CD14-positive monocyte (primary cell): ENCODE measurements around the gene SUB1. TPM values are rescaled to one million over a fixed set of nuclear protein-coding genes. Genes with fewer than 3 reads are reported as not detected.

ENCODE experiments used
- DNase-seq, 3 donors: peaks; one replicate each; pipeline ENCODE4 v3.0.0-alpha.2; 2011 to 2022
- H2AFZ ChIP-seq: 2 replicates; pipeline ENCODE4 v1.6.0; 2012; ENCODE audit warnings: mild to moderate bottlenecking, low read depth, low read length, inconsistent platforms; ENCODE audit not compliant: insufficient read depth, poor library complexity, severe bottlenecking
- H3K27ac ChIP-seq, 2 donors: 1 replicate in 1 of 2; 2 replicates in 1 of 2; pipeline ENCODE4 v1.5.1; 2012 to 2013; ENCODE audit warnings: low read length in 2 of 2, control low read depth in 1 of 2, inconsistent platforms in 1 of 2, low read depth in 1 of 2, mild to moderate bottlenecking in 1 of 2
- H3K27me3 ChIP-seq, 2 donors: one replicate each; pipeline versions ENCODE4 v1.6.0 to v1.6.1; 2011 to 2013; ENCODE audit warnings: low read length in 2 of 2; ENCODE audit not compliant: control insufficient read depth in 2 of 2, insufficient read depth in 2 of 2
- H3K36me3 ChIP-seq, 2 donors: replicated peaks in 1 of 2; 1 replicate in 1 of 2; 2 replicates in 1 of 2; pipeline versions ENCODE4 v1.5.1 to v1.6.1; 2012 to 2013; ENCODE audit warnings: low read length in 2 of 2, control low read depth in 1 of 2, inconsistent platforms in 1 of 2, mild to moderate bottlenecking in 1 of 2; ENCODE audit not compliant: insufficient read depth in 2 of 2, control insufficient read depth in 1 of 2
- H3K4me1 ChIP-seq, 2 donors: 1 replicate in 1 of 2; 2 replicates in 1 of 2; pipeline versions ENCODE4 v1.5.1 to v1.6.1; 2012 to 2013; ENCODE audit warnings: low read length in 2 of 2, control low read depth in 1 of 2, inconsistent platforms in 1 of 2, mild to moderate bottlenecking in 1 of 2, moderate library complexity in 1 of 2; ENCODE audit not compliant: insufficient read depth in 2 of 2, control insufficient read depth in 1 of 2
- H3K4me2 ChIP-seq: replicated peaks from 2 replicates; pipeline ENCODE3; 2012; ENCODE audit warnings: low read length, moderate library complexity, mild to moderate bottlenecking; ENCODE audit not compliant: poor library complexity, severe bottlenecking; ENCODE audit errors: extremely low read depth
- H3K4me3 ChIP-seq, 3 experiments: fragments of 200-600 bp in 1 of 3; sonication (generic) in 1 of 3; replicated peaks in 1 of 3; 1 replicate in 2 of 3; 2 replicates in 1 of 3; pipeline ENCODE4 v1.5.1; 2011 to 2013; ENCODE audit warnings: low read length in 3 of 3, mild to moderate bottlenecking in 3 of 3, control low read depth in 2 of 3, low read depth in 2 of 3, inconsistent platforms in 1 of 3, moderate library complexity in 1 of 3
- H3K79me2 ChIP-seq: 2 replicates; pipeline ENCODE4 v1.6.0; 2012; ENCODE audit warnings: mild to moderate bottlenecking, control low read depth, inconsistent platforms, low read length, moderate library complexity; ENCODE audit not compliant: insufficient read depth
- H3K9ac ChIP-seq: 2 replicates; pipeline ENCODE4 v1.6.0; 2017; ENCODE audit warnings: low read length, mild to moderate bottlenecking; ENCODE audit not compliant: insufficient read depth, poor library complexity, severe bottlenecking
- H3K9me3 ChIP-seq, 2 donors: replicated peaks in 1 of 2; 1 replicate in 1 of 2; 2 replicates in 1 of 2; pipeline versions ENCODE4 v1.5.1 to v1.6.1; 2012 to 2013; ENCODE audit warnings: low read length in 2 of 2, control low read depth in 1 of 2; ENCODE audit not compliant: control insufficient read depth in 1 of 2, insufficient read depth in 1 of 2
- H4K20me1 ChIP-seq: 2 replicates; pipeline ENCODE4 v1.6.0; 2012; ENCODE audit warnings: mild to moderate bottlenecking, low read length, control low read depth, moderate library complexity; ENCODE audit not compliant: insufficient read depth
- H3K27ac Mint-ChIP-seq, 7 donors: one replicate each; pipeline ENCODE4 v1.8.0; 2020; ENCODE audit warnings: mild to moderate bottlenecking in 7 of 7, mixed read lengths in 7 of 7, moderate library complexity in 6 of 7, inconsistent platforms in 2 of 7
- H3K27me3 Mint-ChIP-seq, 3 donors: one replicate each; pipeline ENCODE4 v1.8.0; 2021 to 2022; ENCODE audit warnings: low read depth in 3 of 3, mild to moderate bottlenecking in 3 of 3, mixed read lengths in 3 of 3, moderate library complexity in 3 of 3, inconsistent platforms in 1 of 3
- H3K36me3 Mint-ChIP-seq, 2 donors: one replicate each; pipeline ENCODE4 v1.8.0; 2020; ENCODE audit warnings: mixed read lengths in 2 of 2, inconsistent platforms in 1 of 2, mild to moderate bottlenecking in 1 of 2
- H3K4me1 Mint-ChIP-seq: one replicate; pipeline ENCODE4 v1.8.0; 2020; ENCODE audit warnings: mild to moderate bottlenecking, mixed read lengths
- H3K4me3 Mint-ChIP-seq, 2 donors: one replicate each; pipeline ENCODE4 v1.8.0; 2020; ENCODE audit warnings: mild to moderate bottlenecking in 2 of 2, mixed read lengths in 2 of 2, moderate library complexity in 1 of 2
- H3K9me3 Mint-ChIP-seq, 7 donors: one replicate each; pipeline ENCODE4 v1.8.0; 2020 to 2022; ENCODE audit warnings: mixed read lengths in 7 of 7, mild to moderate bottlenecking in 6 of 7, moderate library complexity in 6 of 7, inconsistent platforms in 2 of 7
- intact Hi-C, 2 donors: fragments of 100-400 bp; cut with micrococcal nuclease; formaldehyde crosslinking; loops; one replicate each; pipeline versions ENCODE4 v1.15.0 to v1.15.1; 2023
- polyA plus RNA-seq, 3 donors: library from polyadenylated mRNA; depleted of rRNA in 1 of 3; unstranded in 2 of 3; stranded (reverse) in 1 of 3; fragments of 300-500 nt in 2 of 3; fragments of >200 nt in 1 of 3; fragmentation: Illumina TruSeq in 2 of 3; gene quantifications; 1 replicate in 2 of 3; 2 replicates in 1 of 3; pipeline ENCODE4 v1.2.3, GENCODE V29; 2012 to 2021
- TF ChIP-seq, protein P1 (sequence below): fragments of 200-600 bp; IDR thresholded peaks from one replicate; pipeline ENCODE4 v1.8.0; 2022; ENCODE audit warnings: antibody characterized with exemption, mild to moderate bottlenecking

The SUB1 gene
- polyA plus RNA-seq, 3 donors, result 74.3 to 454 (median 399) TPM

- TF ChIP-seq, protein P1, sequence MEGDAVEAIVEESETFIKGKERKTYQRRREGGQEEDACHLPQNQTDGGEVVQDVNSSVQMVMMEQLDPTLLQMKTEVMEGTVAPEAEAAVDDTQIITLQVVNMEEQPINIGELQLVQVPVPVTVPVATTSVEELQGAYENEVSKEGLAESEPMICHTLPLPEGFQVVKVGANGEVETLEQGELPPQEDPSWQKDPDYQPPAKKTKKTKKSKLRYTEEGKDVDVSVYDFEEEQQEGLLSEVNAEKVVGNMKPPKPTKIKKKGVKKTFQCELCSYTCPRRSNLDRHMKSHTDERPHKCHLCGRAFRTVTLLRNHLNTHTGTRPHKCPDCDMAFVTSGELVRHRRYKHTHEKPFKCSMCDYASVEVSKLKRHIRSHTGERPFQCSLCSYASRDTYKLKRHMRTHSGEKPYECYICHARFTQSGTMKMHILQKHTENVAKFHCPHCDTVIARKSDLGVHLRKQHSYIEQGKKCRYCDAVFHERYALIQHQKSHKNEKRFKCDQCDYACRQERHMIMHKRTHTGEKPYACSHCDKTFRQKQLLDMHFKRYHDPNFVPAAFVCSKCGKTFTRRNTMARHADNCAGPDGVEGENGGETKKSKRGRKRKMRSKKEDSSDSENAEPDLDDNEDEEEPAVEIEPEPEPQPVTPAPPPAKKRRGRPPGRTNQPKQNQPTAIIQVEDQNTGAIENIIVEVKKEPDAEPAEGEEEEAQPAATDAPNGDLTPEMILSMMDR, result no peak
- Histone ChIP-seq H3K4me2 (no peak overlapping the region), H2AFZ (no peak overlapping the region), H3K27ac (no peak overlapping the region), H3K4me1 (peaks cover 3 to 4% of the 10 kb centered on the region in 2 donors), H3K36me3 (no peaks in the 10 kb centered on the region), H4K20me1 (no peaks in the 10 kb centered on the region), H3K9me3 (no peaks in the 10 kb centered on the region), H3K79me2 (no peaks in the 10 kb centered on the region), H3K27me3 (no peaks in the 10 kb centered on the region), H3K9ac (no peak overlapping the region), H3K4me3 (no peak overlapping the region)
- Mint-ChIP-seq H3K27ac (no peak overlapping the region), H3K9me3 (no peaks in the 10 kb centered on the region), H3K27me3 (peaks cover 1 to 4% (median 2%) of the 10 kb centered on the region in 3 donors), H3K4me3 (no peak overlapping the region), H3K36me3 (no peaks in the 10 kb centered on the region), H3K4me1 (peaks cover 5% of the 10 kb centered on the region)
- DNase-seq, result no peak
- intact Hi-C loops, result no loop called here
Measured at GRCh38 chr5:32559411-32559810, 25.9 kb upstream of the SUB1 start.

- Histone ChIP-seq H3K4me2 (no peak overlapping the region), H3K4me3 (no peak overlapping the region), H3K27me3 (no peaks in the 10 kb centered on the region), H4K20me1 (no peaks in the 10 kb centered on the region), H3K27ac (no peak overlapping the region), H3K9me3 (no peaks in the 10 kb centered on the region), H3K36me3 (no peaks in the 10 kb centered on the region), H3K4me1 (no peaks in the 10 kb centered on the region), H3K9ac (no peak overlapping the region), H2AFZ (no peak overlapping the region), H3K79me2 (no peaks in the 10 kb centered on the region)
- no peaks in the 10 kb centered on the region for H3K36me3 Mint-ChIP-seq
- H3K4me1 Mint-ChIP-seq, result peaks cover 3% of the 10 kb centered on the region
- H3K9me3 Mint-ChIP-seq, result no peaks in the 10 kb centered on the region
- H3K27me3 Mint-ChIP-seq, result peaks cover 1 to 4% (median 2%) of the 10 kb centered on the region in 3 donors
- H3K27ac Mint-ChIP-seq, result no peak overlapping the region
- no peak overlapping the region for H3K4me3 Mint-ChIP-seq
- intact Hi-C loops, result no loop called here
- no peak for DNase-seq
- TF ChIP-seq, protein P1, result no peak
Measured at GRCh38 chr5:32559921-32560320, 25.4 kb upstream of the SUB1 start.
